Putamen (tissue), 1 donor: ENCODE data around the gene TGM6.
"Not testable (repeated sequence)": the region's sequence is repeated elsewhere in the genome, so short reads cannot be mapped to it uniquely, and the experiment has no call there.

Experiments
- DNase-seq: peaks from one replicate; pipeline ENCODE4 v3.0.0-alpha.2; 2016; ENCODE audit warnings: low spot score

TGM6 gene

DNA sequence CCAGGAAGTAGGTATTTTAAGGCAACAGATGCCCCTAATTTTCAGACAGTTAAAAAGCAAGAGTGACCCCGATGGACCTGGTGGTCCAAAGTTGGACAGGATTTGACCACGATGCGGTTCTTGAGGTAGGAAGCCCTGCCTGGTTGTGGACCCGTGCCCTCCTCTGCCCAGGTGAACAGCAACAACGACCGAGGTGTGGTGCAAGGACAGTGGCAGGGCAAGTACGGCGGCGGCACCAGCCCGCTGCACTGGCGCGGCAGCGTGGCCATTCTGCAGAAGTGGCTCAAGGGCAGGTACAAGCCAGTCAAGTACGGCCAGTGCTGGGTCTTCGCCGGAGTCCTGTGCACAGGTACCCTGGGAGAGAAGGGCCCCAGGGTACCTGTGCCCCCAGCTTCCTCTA lies 18.7 kb downstream of the TGM6 start:
- no peak for DNase-seq

GRCh38 chr20:2400290-2400689 lies 19.6 kb downstream of the TGM6 start:
- no peak for DNase-seq

DNA sequence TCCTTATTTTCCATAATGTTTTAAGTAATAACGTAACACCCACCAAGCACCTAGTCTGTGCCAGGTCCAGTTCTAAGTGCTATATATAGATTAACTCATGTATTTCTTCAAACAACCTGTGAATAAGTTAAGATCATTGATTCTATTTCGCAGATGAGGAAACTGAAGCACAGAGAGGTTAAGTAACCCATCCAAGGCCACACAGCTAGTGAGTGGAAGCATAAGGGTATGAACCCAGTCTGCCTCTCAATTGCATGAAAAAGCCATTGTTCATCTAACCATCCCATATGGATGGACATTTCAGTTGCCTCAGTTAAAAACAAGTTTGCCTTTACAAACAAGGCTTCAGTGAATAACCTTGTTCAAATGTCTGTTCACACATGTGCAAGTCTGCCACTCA lies 20.8 kb downstream of the TGM6 start:
- DNase-seq: no peak

GRCh38 chr20:2402271-2402980 lies 21.7 kb downstream of the TGM6 start:
- DNase-seq: no peak

- no peak for DNase-seq
Observed at GRCh38 chr20:2403291-2404052, 22.8 kb downstream of the TGM6 start.

DNA sequence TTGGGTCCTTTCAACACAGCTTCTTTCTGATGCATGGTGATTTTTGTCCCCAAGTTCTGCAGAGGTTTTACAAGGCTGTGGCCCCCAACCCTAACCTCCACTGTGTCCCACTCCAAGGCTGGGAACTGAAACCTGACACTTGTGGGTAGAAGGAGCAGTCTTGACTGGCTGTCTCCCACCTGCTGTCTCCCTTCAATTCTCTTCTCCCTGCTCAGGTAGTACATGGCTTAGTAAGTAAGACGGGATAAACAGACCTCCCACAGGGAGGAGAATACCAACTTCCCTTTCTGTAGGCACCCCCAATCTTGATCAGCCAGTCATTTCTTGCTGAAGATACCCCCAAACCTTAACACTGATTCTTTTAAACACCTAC lies 25.0 kb downstream of the TGM6 start:
- DNase-seq: no peak

DNA sequence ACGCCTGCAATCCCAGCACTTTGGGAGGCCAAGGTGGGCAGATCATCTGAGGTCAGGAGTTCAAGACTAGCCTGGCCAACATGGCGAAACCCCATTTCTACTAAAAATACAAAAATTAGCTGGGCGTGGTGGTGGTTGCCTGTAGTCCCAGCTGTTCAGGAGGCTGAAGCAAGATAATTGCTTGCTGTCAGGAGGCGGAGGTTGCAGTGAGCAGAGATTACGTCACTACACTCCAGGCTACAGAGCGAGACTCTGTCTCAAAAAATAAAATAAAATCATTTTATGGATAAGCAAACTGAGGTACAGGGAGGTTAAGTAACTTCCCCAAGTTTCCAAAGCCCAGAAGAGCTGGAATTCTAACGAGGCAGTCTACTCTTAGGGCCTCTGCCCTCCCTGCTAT lies 26.7 kb downstream of the TGM6 start:
- DNase-seq: not testable (repeated sequence)

DNA sequence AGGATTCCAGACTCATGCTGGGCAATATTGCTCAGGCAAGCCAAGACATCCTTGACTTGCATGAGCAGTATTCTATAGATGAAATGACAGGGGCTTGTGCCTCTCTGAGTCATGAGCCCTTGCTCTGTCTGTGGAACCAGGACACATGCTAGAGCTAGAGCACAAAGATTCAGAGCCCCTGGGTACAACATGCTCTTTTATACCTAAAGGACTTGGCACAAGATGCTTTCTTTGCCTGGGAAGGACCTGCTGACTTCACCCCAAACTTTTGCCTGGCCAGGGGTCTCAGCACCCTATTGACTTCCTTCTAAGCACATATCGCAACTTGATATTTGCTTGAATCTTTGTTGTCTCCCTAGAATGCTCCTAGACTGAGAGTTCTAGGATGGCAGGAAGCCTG lies 27.4 kb downstream of the TGM6 start:
- no peak for DNase-seq

DNA sequence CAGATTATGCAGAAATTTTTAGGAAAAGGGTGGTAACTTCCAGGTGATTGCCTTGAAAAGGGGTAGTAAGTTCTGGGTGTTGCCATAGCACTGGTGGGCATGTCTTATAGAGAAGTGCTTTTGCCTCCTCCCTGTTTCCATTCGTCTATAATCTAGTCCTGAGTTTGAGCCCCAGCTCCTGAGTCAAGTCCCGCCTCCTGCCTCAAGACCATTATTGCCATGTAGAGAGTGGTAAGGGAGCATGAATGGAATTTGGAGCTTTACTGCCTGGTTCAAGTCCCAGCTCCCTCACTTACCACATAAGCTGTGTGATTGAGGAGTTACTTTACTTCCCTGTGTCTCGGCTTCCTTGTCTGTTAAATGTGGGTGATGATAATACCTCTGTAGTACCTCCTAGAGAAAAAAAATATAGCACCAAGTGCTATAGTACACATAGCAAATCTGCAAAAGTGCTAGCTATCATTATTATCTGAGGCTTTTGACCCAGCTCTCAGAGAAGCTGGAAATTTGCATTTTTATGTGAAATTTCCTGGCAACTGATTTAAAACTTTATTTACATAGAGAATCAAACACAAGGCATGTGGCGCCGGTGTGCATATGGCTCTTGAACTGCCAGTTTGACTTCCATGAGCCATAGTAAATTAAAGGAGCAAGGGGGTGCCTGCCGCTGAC lies 36.0 kb downstream of the TGM6 start:
- no peak for DNase-seq

GRCh38 chr20:2417213-2417541 lies 36.5 kb downstream of the TGM6 start:
- DNase-seq: no peak

GRCh38 chr20:2418388-2418787 lies 37.7 kb downstream of the TGM6 start:
- no peak for DNase-seq

DNA sequence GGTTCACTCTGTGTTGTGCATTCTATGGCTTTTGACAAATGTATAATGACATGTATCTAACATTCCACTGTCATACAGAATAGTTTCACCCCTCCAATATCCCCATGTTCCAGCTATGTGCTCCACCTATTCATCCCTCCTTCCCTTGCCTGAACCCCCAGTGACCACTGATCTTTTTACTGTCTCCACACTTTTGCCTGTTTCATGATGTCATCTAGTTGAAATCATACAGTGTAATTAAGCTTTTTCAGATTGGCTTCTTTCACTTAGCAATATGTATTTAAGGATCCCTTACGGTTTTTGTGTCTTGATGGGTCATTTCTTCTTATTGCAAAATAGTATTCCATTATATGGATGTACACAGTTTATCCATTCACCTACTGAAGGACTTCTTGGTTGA lies 39.8 kb downstream of the TGM6 start:
- DNase-seq: no peak

DNA sequence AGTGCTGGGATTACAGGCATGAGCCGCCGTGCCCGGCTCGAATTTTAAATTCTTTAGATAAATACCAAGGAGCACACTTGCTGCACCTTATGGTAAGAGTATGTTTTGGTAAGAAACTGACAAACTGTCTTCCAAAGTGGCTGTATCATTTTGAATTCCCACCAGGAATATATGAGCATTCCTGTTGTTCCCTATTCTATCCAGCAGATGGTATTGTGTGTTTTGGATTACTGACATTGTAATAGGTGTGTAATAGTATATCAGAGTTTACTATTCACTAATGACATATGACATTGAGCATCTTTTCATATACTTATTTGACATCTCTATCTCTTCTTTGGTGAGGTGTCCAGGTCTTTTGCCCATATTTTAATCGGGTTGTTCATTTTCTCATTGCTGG lies 40.5 kb downstream of the TGM6 start:
- no peak for DNase-seq

DNA sequence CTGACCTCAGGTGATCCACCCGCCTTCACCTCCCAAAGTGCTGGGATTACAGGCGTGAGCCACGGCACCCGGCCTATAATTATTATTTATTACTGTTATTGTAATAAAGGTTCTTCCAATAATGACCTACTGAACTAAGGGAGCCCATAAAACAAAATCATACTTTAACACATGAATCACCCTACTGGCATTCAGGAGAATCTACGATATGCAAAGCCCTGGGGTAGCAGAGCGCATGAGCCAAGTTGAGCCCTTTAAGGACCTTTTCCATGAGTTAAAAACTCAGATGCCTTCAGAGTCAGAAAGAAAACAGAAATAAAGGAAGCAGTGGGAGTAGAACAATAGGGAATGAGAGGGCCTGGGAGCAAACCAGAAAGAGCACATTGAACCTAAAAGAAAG lies 48.4 kb downstream of the TGM6 start:
- DNase-seq: no peak

GRCh38 chr20:2430538-2430937 lies 49.8 kb downstream of the TGM6 start:
- DNase-seq: no peak

- no peak for DNase-seq
Observed at GRCh38 chr20:2431185-2431584, 50.5 kb downstream of the TGM6 start.

DNA sequence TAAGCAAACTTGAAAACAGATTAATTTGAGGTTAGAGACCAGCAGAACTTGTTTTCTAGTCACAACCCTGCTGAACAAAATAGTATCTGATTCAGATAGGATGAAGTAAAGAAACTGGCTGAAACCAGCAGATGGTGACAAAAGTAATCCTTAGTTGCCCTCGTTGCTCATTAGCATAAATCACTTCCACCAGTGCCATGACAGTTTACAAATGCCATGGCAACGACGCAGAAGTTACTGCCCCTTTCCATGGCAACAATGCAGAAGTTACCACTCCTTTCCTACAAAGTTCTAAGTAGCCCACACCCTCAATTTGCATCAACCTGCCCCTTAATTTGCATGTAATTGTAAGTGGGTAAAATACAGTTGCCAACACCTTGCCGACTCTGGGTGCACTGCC lies 66.1 kb downstream of the TGM6 start:
- no peak for DNase-seq

- no peak for DNase-seq
Observed at GRCh38 chr20:2449386-2449785, 68.7 kb downstream of the TGM6 start.

- DNase-seq: no peak
Observed at GRCh38 chr20:2451422-2451821, 70.7 kb downstream of the TGM6 start.

- peak; percentile 57 for DNase-seq
Observed at GRCh38 chr20:2451939-2452732, 71.4 kb downstream of the TGM6 start.

DNA sequence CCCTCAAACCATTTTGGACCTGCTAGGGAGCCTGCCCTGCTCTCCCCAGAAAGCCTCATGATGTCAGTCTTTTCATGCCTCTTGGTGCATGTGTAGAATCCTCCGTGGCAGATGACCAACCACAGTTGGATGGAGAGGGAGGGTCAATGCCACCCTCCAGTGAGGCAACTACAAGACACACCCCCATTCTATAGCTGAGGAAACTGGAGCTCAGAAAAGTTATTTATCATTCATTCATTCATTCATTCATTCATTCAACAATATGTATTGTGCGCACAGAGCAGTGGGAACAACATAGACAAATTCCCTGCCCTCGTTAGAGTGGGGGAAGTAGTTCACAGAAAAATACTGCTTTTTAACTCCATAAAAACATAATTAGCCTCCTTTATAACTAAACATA lies 73.1 kb downstream of the TGM6 start:
- no peak for DNase-seq

DNA sequence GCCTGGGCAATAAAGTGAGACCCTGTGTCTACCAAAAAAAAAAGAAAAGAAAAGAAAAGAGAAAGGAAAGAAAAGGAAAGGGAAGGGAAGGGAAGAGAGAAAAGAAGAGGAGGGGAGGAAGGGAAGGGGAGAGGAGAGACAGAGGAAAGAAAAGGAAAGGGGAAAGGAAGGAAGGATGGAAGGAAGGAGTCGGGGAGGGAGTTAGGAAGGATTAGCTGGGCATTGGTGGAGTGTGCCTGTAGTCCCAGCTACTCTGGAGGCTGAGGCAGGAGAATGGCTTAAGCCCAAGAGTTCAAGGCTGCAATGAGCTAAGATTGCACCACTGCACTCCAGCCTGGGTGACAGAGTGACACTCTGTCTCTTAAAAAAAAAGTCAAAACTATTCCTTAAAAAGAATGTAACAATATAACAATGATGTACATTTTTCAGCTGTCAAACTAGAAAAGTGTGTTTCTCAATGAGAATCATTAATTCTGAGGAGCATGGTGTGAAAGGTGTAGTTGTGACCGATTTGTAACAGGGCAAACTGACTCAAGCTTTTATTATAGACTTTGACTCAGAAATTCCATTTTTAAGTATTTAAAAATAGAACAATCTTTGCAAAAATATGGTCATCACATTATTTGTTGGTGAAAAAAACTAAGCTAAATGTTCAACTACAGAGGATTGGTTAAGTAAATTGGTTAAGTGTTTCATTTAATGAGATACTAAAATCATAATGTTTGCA lies 75.2 kb downstream of the TGM6 start:
- DNase-seq: no peak
